ENCODE results near the gene TTC39B.
A peak's percentile ranks its signal among the peaks of the same experiment; 100 is the strongest.

The TTC39B gene

GRCh38 chr9:15231788-15232635 lies 75.0 kb downstream of the TTC39B start:
- DNase-seq (ENCODE audit: low read depth in 2 of 3, low spot score in 1 of 3): peak in 1 of 3 donors; percentile 25

- DNase-seq (ENCODE audit: low read depth in 2 of 3, low spot score in 1 of 3): no peak
Measured at GRCh38 chr9:15229409-15229808, 77.6 kb downstream of the TTC39B start.

- DNase-seq (ENCODE audit: low read depth in 2 of 3, low spot score in 1 of 3): no peak
Measured at GRCh38 chr9:15227491-15227890, 79.5 kb downstream of the TTC39B start.

GRCh38 chr9:15225564-15226126 lies 81.4 kb downstream of the TTC39B start:
- DNase-seq (ENCODE audit: low read depth in 2 of 3, low spot score in 1 of 3): no peak

GRCh38 chr9:15222313-15222712 lies 84.7 kb downstream of the TTC39B start:
- no peak for DNase-seq (ENCODE audit: low read depth in 2 of 3, low spot score in 1 of 3)

- no peak for DNase-seq (ENCODE audit: low read depth in 2 of 3, low spot score in 1 of 3)
Measured at GRCh38 chr9:15221746-15222145, 85.3 kb downstream of the TTC39B start.

GRCh38 chr9:15220658-15221318 lies 86.2 kb downstream of the TTC39B start:
- no peak for DNase-seq (ENCODE audit: low read depth in 2 of 3, low spot score in 1 of 3)

- no peak for DNase-seq (ENCODE audit: low read depth in 2 of 3, low spot score in 1 of 3)
Measured at GRCh38 chr9:15219546-15219945, 87.5 kb downstream of the TTC39B start.

- DNase-seq (ENCODE audit: low read depth in 2 of 3, low spot score in 1 of 3): no peak
Measured at GRCh38 chr9:15218994-15219393, 88.0 kb downstream of the TTC39B start.

GRCh38 chr9:15213249-15213648 lies 93.8 kb downstream of the TTC39B start:
- DNase-seq (ENCODE audit: low read depth in 2 of 3, low spot score in 1 of 3): no peak

- no peak for DNase-seq (ENCODE audit: low read depth in 2 of 3, low spot score in 1 of 3)
Measured at GRCh38 chr9:15211815-15212495, 95.1 kb downstream of the TTC39B start.

GRCh38 chr9:15211160-15211814 lies 95.7 kb downstream of the TTC39B start:
- DNase-seq (ENCODE audit: low read depth in 2 of 3, low spot score in 1 of 3): peak in 2 of 3 donors; percentile 33 to 89

GRCh38 chr9:15206903-15207696 lies 99.9 kb downstream of the TTC39B start:
- no peak for DNase-seq (ENCODE audit: low read depth in 2 of 3, low spot score in 1 of 3)

- no peak for DNase-seq (ENCODE audit: low read depth in 2 of 3, low spot score in 1 of 3)
Measured at GRCh38 chr9:15205632-15206420, 101.2 kb downstream of the TTC39B start.

GRCh38 chr9:15203581-15203980 lies 103.4 kb downstream of the TTC39B start:
- DNase-seq (ENCODE audit: low read depth in 2 of 3, low spot score in 1 of 3): no peak

GRCh38 chr9:15200111-15200510 lies 106.9 kb downstream of the TTC39B start:
- no peak for DNase-seq (ENCODE audit: low read depth in 2 of 3, low spot score in 1 of 3)

GRCh38 chr9:15192856-15193255 lies 114.2 kb downstream of the TTC39B start:
- no peak for DNase-seq (ENCODE audit: low read depth in 2 of 3, low spot score in 1 of 3)

GRCh38 chr9:15191378-15191777 lies 115.6 kb downstream of the TTC39B start:
- DNase-seq (ENCODE audit: low read depth in 2 of 3, low spot score in 1 of 3): no peak

- DNase-seq (ENCODE audit: low read depth in 2 of 3, low spot score in 1 of 3): no peak
Measured at GRCh38 chr9:15189481-15189880, 117.5 kb downstream of the TTC39B start.
